Testis (tissue), 2 donors: ENCODE results near the gene MMADHC.

ENCODE experiments used
- CTCF ChIP-seq, 3 experiments: fragments of 450-650 bp in 2 of 3; fragments of 200-600 bp in 1 of 3; sonication (generic) in 1 of 3; IDR thresholded peaks; one replicate each; pipeline ENCODE4 v1.5.1; 2016 to 2019; ENCODE audit warnings: antibody characterized with exemption in 3 of 3, mild to moderate bottlenecking in 2 of 3, moderate library complexity in 1 of 3
- POLR2A ChIP-seq: fragments of 450-650 bp; IDR thresholded peaks from one replicate; pipeline ENCODE4 v1.6.1; 2017; ENCODE audit warnings: antibody characterized with exemption, mild to moderate bottlenecking, moderate library complexity

- TF ChIP-seq CTCF (IDR thresholded peaks at IDR 0.05) (no peak), POLR2A (no peak)
Measured at GRCh38 chr2:149579972-149580882, 7.3 kb downstream of the MMADHC start.
